Hepatocyte (in vitro differentiated cells): ENCODE data around the gene NTRK1. TPM values are rescaled to one million over a fixed set of nuclear protein-coding genes. Genes with fewer than 3 reads are reported as not detected.

Source experiments
- DNase-seq: peaks from one replicate; pipeline ENCODE4 v3.0.0-alpha.2; 2016; ENCODE audit warnings: low spot score
- H2AFZ ChIP-seq: fragments of 200-600 bp; sonication (generic); 2 replicates; pipeline ENCODE4 v1.6.0; 2016; ENCODE audit warnings: antibody characterized with exemption, mild to moderate bottlenecking
- H3K27ac ChIP-seq: fragments of 200-600 bp; sonication (generic); 2 replicates; pipeline ENCODE4 v1.5.1; 2016; ENCODE audit warnings: mild to moderate bottlenecking
- H3K27me3 ChIP-seq: fragments of 200-600 bp; sonication (generic); 2 replicates; pipeline ENCODE4 v1.6.1; 2016
- H3K36me3 ChIP-seq: fragments of 200-600 bp; sonication (generic); replicated peaks from 2 replicates; pipeline ENCODE4 v1.5.1; 2016; ENCODE audit warnings: low read depth; ENCODE audit not compliant: insufficient read depth
- H3K4me1 ChIP-seq: fragments of 200-600 bp; sonication (generic); 2 replicates; pipeline ENCODE4 v1.5.1; 2016; ENCODE audit warnings: mild to moderate bottlenecking, moderate library complexity; ENCODE audit not compliant: insufficient read depth
- H3K4me2 ChIP-seq: fragments of 200-600 bp; sonication (generic); 2 replicates; pipeline ENCODE4 v1.6.0; 2016
- H3K4me3 ChIP-seq: fragments of 200-600 bp; sonication (generic); 2 replicates; pipeline ENCODE4 v1.5.1; 2016; ENCODE audit warnings: mild to moderate bottlenecking
- H3K79me2 ChIP-seq: fragments of 200-600 bp; sonication (generic); 2 replicates; pipeline ENCODE4 v1.6.0; 2017; ENCODE audit warnings: mild to moderate bottlenecking
- H3K9me2 ChIP-seq: fragments of 200-600 bp; sonication (generic); replicated peaks from 2 replicates; pipeline ENCODE4 v1.6.0; 2017; ENCODE audit warnings: mild to moderate bottlenecking; ENCODE audit not compliant: insufficient read depth
- H3K9me3 ChIP-seq: fragments of 200-600 bp; sonication (generic); 2 replicates; pipeline ENCODE4 v1.5.1; 2016; ENCODE audit warnings: low read depth, mild to moderate bottlenecking
- H4K20me1 ChIP-seq: fragments of 200-600 bp; sonication (generic); 2 replicates; pipeline ENCODE4 v1.6.0; 2016; ENCODE audit warnings: mild to moderate bottlenecking; ENCODE audit not compliant: insufficient read depth, poor library complexity, severe bottlenecking
- CTCF ChIP-seq: fragments of 200-600 bp; sonication (generic); IDR thresholded peaks from 2 replicates; pipeline ENCODE4 v1.5.1; 2016; ENCODE audit warnings: antibody characterized with exemption, mild to moderate bottlenecking; ENCODE audit not compliant: poor library complexity
- EZH2 ChIP-seq: fragments of 200-600 bp; sonication (generic); IDR thresholded peaks from 2 replicates; pipeline ENCODE4 v1.6.1; 2016; ENCODE audit warnings: antibody characterized with exemption, mild to moderate bottlenecking, borderline replicate concordance
- EZH2phosphoT487 ChIP-seq: fragments of 200-600 bp; sonication (generic); IDR thresholded peaks from one replicate; pipeline ENCODE4 v1.6.1; 2018; ENCODE audit warnings: antibody characterized with exemption, mild to moderate bottlenecking, low read depth, moderate library complexity; ENCODE audit not compliant: unreplicated experiment, severe bottlenecking
- WGBS: methylation state at CpG from one replicate; pipeline ENCODE4 v1.1.6; 2016; ENCODE audit warnings: low lambda C conversion rate; ENCODE audit errors: missing lambda C conversion rate; 5-methylcytosine and 5-hydroxymethylcytosine counted together
- polyA plus RNA-seq: library from polyadenylated mRNA; unstranded; fragments of >200 nt; fragmentation: Nextera tagmentation; extraction: Ambion mirVana; gene quantifications from 2 replicates; pipeline ENCODE4 v1.2.1, GENCODE V29; 2016
- total RNA-seq: library from RNA; depleted of rRNA; stranded (reverse); fragments of >200 nt; gene quantifications from 2 replicates; pipeline ENCODE4 v1.2.3, GENCODE V29; 2014

Gene NTRK1
- total and polyA plus RNA-seq, 2 experiments from 2014 or later: 0.13 TPM; not detected in 1

- H3K36me3 ChIP-seq: no peaks in the 10 kb centered on the region
- H3K27ac ChIP-seq: no peak overlapping the region
- H3K4me3 ChIP-seq: peak overlapping the region; percentile 18
- no peaks in the 10 kb centered on the region for H4K20me1 ChIP-seq
- TF ChIP-seq EZH2phosphoT487: no peak
- no peak for TF ChIP-seq EZH2
- TF ChIP-seq CTCF: no peak
- no peaks in the 10 kb centered on the region for H3K9me3 ChIP-seq
- 62% methylated on average over 10 of the region's 10 CpGs for WGBS
- DNase-seq: no peak
- no peaks in the 10 kb centered on the region for H3K9me2 ChIP-seq
- peaks cover 20% of the 10 kb centered on the region for H3K4me1 ChIP-seq
- peak overlapping the region; percentile 29 for H2AFZ ChIP-seq
- H3K79me2 ChIP-seq: no peaks in the 10 kb centered on the region
- peaks cover 6% of the 10 kb centered on the region for H3K27me3 ChIP-seq
- H3K4me2 ChIP-seq: peak overlapping the region; percentile 84
These were observed 47.4 kb upstream of the NTRK1 start for GRCh38 chr1:156813298-156813697.

GRCh38 chr1:156813750-156814570 lies 46.7 kb upstream of the NTRK1 start:
- no peaks in the 10 kb centered on the region for H3K79me2 ChIP-seq
- no peaks in the 10 kb centered on the region for H3K9me2 ChIP-seq
- peak overlapping the region; percentile 84 for H3K4me2 ChIP-seq
- peak overlapping the region; percentile 18 for H3K4me3 ChIP-seq
- H3K4me1 ChIP-seq: peaks cover 20% of the 10 kb centered on the region
- peak overlapping the region; percentile 29 for H2AFZ ChIP-seq
- H3K9me3 ChIP-seq: no peaks in the 10 kb centered on the region
- H3K27me3 ChIP-seq: peaks cover 6% of the 10 kb centered on the region
- no peaks in the 10 kb centered on the region for H4K20me1 ChIP-seq
- WGBS: 12% methylated on average over 56 of the region's 60 CpGs
- H3K36me3 ChIP-seq: no peaks in the 10 kb centered on the region
- H3K27ac ChIP-seq: no peak overlapping the region
- DNase-seq: peak; percentile 82
- TF ChIP-seq CTCF (peak; percentile 68), EZH2 (no peak)

DNA sequence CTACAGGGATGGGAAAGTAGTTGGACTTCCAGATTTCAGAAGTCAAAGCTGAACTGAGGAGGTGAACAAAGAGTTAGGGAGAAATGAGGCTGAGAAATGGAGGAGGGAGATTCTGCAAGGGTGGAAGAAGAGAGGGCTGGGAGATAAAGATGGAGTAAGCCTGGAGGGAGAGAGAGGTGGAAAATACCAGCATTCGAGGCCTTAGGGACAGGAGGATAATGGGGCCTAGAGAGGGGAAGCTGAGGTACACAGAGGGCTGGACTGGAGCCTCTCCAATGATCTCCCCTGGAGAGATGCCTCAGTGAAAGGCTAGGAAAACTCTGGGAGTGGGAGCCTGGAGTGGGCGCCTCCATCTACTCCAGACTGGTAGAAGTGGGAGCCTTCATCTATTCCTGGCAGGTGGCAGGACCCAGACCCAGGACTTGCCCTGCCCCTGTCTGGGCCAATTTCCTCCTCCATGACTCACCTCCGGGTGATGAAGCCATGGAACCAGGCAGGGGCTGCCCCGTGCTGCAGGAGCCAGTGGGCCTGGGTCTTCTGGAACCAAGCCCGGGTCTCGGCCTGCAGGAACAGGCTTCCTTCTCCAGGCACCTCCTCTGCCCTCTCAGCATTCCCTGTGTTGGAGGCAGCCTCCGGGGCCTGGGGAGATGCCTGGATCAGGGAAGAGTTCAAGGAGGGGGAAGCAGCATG lies 45.9 kb upstream of the NTRK1 start:
- no peaks in the 10 kb centered on the region for H3K9me2 ChIP-seq
- H3K36me3 ChIP-seq: no peaks in the 10 kb centered on the region
- no peaks in the 10 kb centered on the region for H3K9me3 ChIP-seq
- H3K4me2 ChIP-seq: peak overlapping the region; percentile 84
- H3K27ac ChIP-seq: no peak overlapping the region
- H3K4me1 ChIP-seq: peaks cover 20% of the 10 kb centered on the region
- no peaks in the 10 kb centered on the region for H4K20me1 ChIP-seq
- DNase-seq: no peak
- TF ChIP-seq EZH2 (no peak), EZH2phosphoT487 (no peak), CTCF (no peak)
- WGBS: 83% methylated on average over 7 of the region's 7 CpGs
- no peak overlapping the region for H3K4me3 ChIP-seq
- H3K27me3 ChIP-seq: peaks cover 6% of the 10 kb centered on the region
- H2AFZ ChIP-seq: peak overlapping the region; percentile 29
- H3K79me2 ChIP-seq: no peaks in the 10 kb centered on the region
